Measurements from ENCODE around the gene ATXN1. TPM values are rescaled to one million over a fixed set of nuclear protein-coding genes. Genes with fewer than 3 reads are reported as not detected.

Gene ATXN1
- total RNA-seq, 4 donors from 2014 or later, result 16.3 to 52.2 (median 25.7) TPM

DNA sequence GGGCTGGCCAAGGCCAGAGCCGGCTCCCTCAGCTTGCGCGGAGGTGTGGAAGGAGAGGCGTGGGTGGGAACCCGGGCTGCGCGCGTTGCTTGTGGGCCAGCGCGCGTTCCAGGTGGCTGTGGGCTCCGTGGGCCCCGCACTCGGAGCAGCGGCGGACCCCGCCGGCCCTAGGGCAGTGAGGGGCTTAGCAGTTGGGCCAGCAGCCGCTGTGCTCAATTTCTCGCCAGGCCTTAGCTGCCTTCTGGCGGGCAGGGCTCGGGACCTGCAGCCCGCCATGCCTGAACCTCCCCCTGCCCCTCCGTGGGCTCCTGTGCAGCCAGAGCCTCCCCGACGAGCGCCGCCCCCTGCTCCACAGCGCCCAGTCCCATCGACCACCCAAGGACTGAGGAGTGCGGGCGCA, 414.4 kb downstream of the ATXN1 start:
- no peak for DNase-seq (ENCODE audit: low spot score in 2 of 2)

GRCh38 chr6:16345449-16346330, 415.6 kb downstream of the ATXN1 start:
- WGBS, 2 donors, result 37 to 43% methylated on average over 16 of the region's 16 CpGs

More for the DNA sequence above, 414.4 kb downstream of the ATXN1 start:
- TF ChIP-seq, protein P1, sequence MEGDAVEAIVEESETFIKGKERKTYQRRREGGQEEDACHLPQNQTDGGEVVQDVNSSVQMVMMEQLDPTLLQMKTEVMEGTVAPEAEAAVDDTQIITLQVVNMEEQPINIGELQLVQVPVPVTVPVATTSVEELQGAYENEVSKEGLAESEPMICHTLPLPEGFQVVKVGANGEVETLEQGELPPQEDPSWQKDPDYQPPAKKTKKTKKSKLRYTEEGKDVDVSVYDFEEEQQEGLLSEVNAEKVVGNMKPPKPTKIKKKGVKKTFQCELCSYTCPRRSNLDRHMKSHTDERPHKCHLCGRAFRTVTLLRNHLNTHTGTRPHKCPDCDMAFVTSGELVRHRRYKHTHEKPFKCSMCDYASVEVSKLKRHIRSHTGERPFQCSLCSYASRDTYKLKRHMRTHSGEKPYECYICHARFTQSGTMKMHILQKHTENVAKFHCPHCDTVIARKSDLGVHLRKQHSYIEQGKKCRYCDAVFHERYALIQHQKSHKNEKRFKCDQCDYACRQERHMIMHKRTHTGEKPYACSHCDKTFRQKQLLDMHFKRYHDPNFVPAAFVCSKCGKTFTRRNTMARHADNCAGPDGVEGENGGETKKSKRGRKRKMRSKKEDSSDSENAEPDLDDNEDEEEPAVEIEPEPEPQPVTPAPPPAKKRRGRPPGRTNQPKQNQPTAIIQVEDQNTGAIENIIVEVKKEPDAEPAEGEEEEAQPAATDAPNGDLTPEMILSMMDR (IDR thresholded peaks at IDR 0.05), result no peak
- no peak for TF ChIP-seq POLR2A (IDR thresholded peaks at IDR 0.05)
- intact Hi-C loops (cut with DNase I; ENCODE audit: low total_unique reads), result no loop called here
- H3K4me3 ChIP-seq (ENCODE audit: low read depth, poor library complexity, severe bottlenecking), result no peak overlapping the region
- 97% methylated on average over 18 to 30 of the region's 32 CpGs for WGBS, 2 donors

DNA sequence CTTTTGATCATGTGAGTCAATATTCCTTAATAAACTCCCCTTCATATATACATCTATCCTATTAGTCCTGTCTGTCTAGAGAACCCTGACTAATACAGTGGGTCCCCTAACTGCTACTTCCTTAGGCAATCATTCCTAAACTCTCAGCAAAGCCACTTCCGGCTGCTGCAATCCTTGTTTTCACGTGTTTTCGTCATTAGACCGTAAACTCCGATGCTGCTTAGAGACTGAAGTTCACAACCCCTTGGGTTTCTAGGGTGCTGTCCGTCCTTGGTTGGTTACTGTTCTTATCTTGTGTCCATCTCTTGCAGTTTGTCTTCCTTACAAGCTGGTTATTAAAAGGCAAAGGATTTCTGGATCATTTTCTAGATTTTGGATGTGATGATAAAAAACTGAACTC, 416.5 kb downstream of the ATXN1 start:
- no peak overlapping the region for H3K4me3 ChIP-seq (ENCODE audit: low read depth, poor library complexity, severe bottlenecking)
- WGBS, 2 donors, result 83 to 85% methylated on average over 6 of the region's 6 CpGs
- TF ChIP-seq, protein P1 (IDR thresholded peaks at IDR 0.05), result no peak
- no peak for TF ChIP-seq POLR2A (IDR thresholded peaks at IDR 0.05)
- intact Hi-C loops (cut with DNase I; ENCODE audit: low total_unique reads), result no loop called here
- no peak for DNase-seq (ENCODE audit: low spot score in 2 of 2)

More at GRCh38 chr6:16345449-16346330, 415.6 kb downstream of the ATXN1 start:
- no peak for TF ChIP-seq POLR2A (IDR thresholded peaks at IDR 0.05)
- TF ChIP-seq, protein P1 (IDR thresholded peaks at IDR 0.05), result no peak
- H3K4me3 ChIP-seq (ENCODE audit: low read depth, poor library complexity, severe bottlenecking), result no peak overlapping the region
- intact Hi-C loops (cut with DNase I; ENCODE audit: low total_unique reads), result no loop called here
- DNase-seq (ENCODE audit: low spot score in 2 of 2), result no peak

DNA sequence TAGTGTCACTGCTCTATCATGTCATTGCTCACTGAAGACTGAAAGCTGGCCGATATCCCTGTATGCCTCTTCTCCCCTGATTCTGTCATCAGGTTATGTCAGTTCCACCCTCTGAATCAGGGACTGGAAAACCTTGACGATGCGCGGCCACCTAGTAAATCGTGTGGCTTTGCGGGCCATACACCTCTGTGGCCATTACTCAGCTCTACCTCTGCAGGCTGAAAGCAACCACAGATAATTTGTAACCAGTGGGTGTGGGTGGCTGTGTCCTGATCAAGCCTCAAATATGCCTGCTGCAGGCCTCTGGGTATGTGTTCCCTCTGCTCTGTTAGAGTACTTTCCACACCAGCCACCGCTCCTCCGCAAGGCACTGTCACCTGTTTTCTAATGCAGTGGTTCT, 417.7 kb downstream of the ATXN1 start:
- no peak for TF ChIP-seq POLR2A (IDR thresholded peaks at IDR 0.05)
- TF ChIP-seq, protein P1 (IDR thresholded peaks at IDR 0.05), result no peak
- 90 to 95% methylated on average over 8 of the region's 8 CpGs for WGBS, 2 donors
- intact Hi-C loops (cut with DNase I; ENCODE audit: low total_unique reads), result no loop called here

GRCh38 chr6:16339265-16339587, 422.0 kb downstream of the ATXN1 start:
- DNase-seq (ENCODE audit: low spot score in 2 of 2), result no peak
- H3K4me3 ChIP-seq (ENCODE audit: low read depth, poor library complexity, severe bottlenecking), result no peak overlapping the region
- TF ChIP-seq POLR2A (IDR thresholded peaks at IDR 0.05), result no peak
- TF ChIP-seq, protein P1 (IDR thresholded peaks at IDR 0.05), result no peak
- 29% methylated on average over 3 of the region's 3 CpGs for whole genome bisulfite sequencing, 2 donors
- intact Hi-C loops (cut with DNase I; ENCODE audit: low total_unique reads), result loop anchor here (10.0 kb wide), 2 partner anchors 66 to 626 kb away; no protein-coding TSS in a partner anchor

More for the DNA sequence above, 417.7 kb downstream of the ATXN1 start:
- no peak for DNase-seq (ENCODE audit: low spot score in 2 of 2)
- H3K4me3 ChIP-seq (ENCODE audit: low read depth, poor library complexity, severe bottlenecking), result no peak overlapping the region

Data from lower leg skin (tissue), 4 donors.